ENCODE results near the gene CCDC38. TPM values are rescaled to one million over a fixed set of nuclear protein-coding genes. Genes with fewer than 3 reads are reported as not detected.

CCDC38 gene
- total RNA-seq, 1 donor from 2014 or later = not detected

- H3K36me3 Mint-ChIP-seq (ENCODE audit: low read depth) = no peaks in the 10 kb centered on the region
- H3K9me3 Mint-ChIP-seq (ENCODE audit: low read depth) = peaks cover 9% of the 10 kb centered on the region
- no peak overlapping the region for H3K27ac Mint-ChIP-seq (ENCODE audit: unreplicated experiment)
- TF ChIP-seq CTCF (IDR thresholded peaks at IDR 0.05) = no peak
- H3K4me3 Mint-ChIP-seq (ENCODE audit: unreplicated experiment) = no peak overlapping the region
- no peak for DNase-seq (ENCODE audit: low spot score)
- peaks cover 16% of the 10 kb centered on the region for H3K27me3 Mint-ChIP-seq (ENCODE audit: low read depth)
- H3K4me1 Mint-ChIP-seq (ENCODE audit: low read depth) = no peaks in the 10 kb centered on the region
Measured at GRCh38 chr12:95953000-95953399, 10.6 kb upstream of the CCDC38 start.

GRCh38 chr12:95951515-95951914, 9.1 kb upstream of the CCDC38 start:
- Mint-ChIP-seq H3K36me3 (ENCODE audit: low read depth) (no peaks in the 10 kb centered on the region), H3K4me1 (ENCODE audit: low read depth) (no peaks in the 10 kb centered on the region), H3K9me3 (ENCODE audit: low read depth) (peaks cover 9% of the 10 kb centered on the region), H3K27me3 (ENCODE audit: low read depth) (peaks cover 16% of the 10 kb centered on the region), H3K27ac (ENCODE audit: unreplicated experiment) (no peak overlapping the region), H3K4me3 (ENCODE audit: unreplicated experiment) (no peak overlapping the region)
- TF ChIP-seq CTCF (IDR thresholded peaks at IDR 0.05) = no peak
- no peak for DNase-seq (ENCODE audit: low spot score)

- Mint-ChIP-seq H3K27me3 (ENCODE audit: low read depth) (peaks cover 24% of the 10 kb centered on the region), H3K9me3 (ENCODE audit: low read depth) (peaks cover 9% of the 10 kb centered on the region)
Measured at GRCh38 chr12:95949477-95950206, 7.2 kb upstream of the CCDC38 start.

GRCh38 chr12:95944108-95944704, 1.8 kb upstream of the CCDC38 start:
- Mint-ChIP-seq H3K4me3 (ENCODE audit: unreplicated experiment) (no peak overlapping the region), H3K27me3 (ENCODE audit: low read depth) (peaks cover 14% of the 10 kb centered on the region)

More at GRCh38 chr12:95949477-95950206, 7.2 kb upstream of the CCDC38 start:
- H3K4me1 Mint-ChIP-seq (ENCODE audit: low read depth) = no peaks in the 10 kb centered on the region
- H3K27ac Mint-ChIP-seq (ENCODE audit: unreplicated experiment) = no peak overlapping the region
- no peak overlapping the region for H3K4me3 Mint-ChIP-seq (ENCODE audit: unreplicated experiment)
- no peak for TF ChIP-seq CTCF (IDR thresholded peaks at IDR 0.05)
- no peaks in the 10 kb centered on the region for H3K36me3 Mint-ChIP-seq (ENCODE audit: low read depth)
- no peak for DNase-seq (ENCODE audit: low spot score)

More at GRCh38 chr12:95944108-95944704, 1.8 kb upstream of the CCDC38 start:
- peaks cover 3% of the 10 kb centered on the region for H3K4me1 Mint-ChIP-seq (ENCODE audit: low read depth)
- no peak for TF ChIP-seq CTCF (IDR thresholded peaks at IDR 0.05)
- peaks cover 2% of the 10 kb centered on the region for H3K36me3 Mint-ChIP-seq (ENCODE audit: low read depth)
- no peak for DNase-seq (ENCODE audit: low spot score)
- H3K27ac Mint-ChIP-seq (ENCODE audit: unreplicated experiment) = no peak overlapping the region
- H3K9me3 Mint-ChIP-seq (ENCODE audit: low read depth) = no peaks in the 10 kb centered on the region
